Body of pancreas (tissue), 4 donors: ENCODE data around the gene HSH2D.

ENCODE experiments used
- POLR2A ChIP-seq, 3 donors: fragments of 450-650 bp; IDR thresholded peaks; one replicate each; pipeline ENCODE4 v1.6.1; 2016; ENCODE audit warnings: antibody characterized with exemption in 3 of 3, mild to moderate bottlenecking in 2 of 3
- TF ChIP-seq, protein P1 (sequence below), 7 experiments: fragments of 450-650 bp in 4 of 7; fragments of 200-600 bp in 3 of 7; sonication (generic) in 3 of 7; IDR thresholded peaks; one replicate each; pipeline ENCODE4 v1.5.1; 2016 to 2019; ENCODE audit warnings: antibody characterized with exemption in 7 of 7

GRCh38 chr19:16098416-16098768, 45.1 kb upstream of the HSH2D start:
- TF ChIP-seq, protein P1, sequence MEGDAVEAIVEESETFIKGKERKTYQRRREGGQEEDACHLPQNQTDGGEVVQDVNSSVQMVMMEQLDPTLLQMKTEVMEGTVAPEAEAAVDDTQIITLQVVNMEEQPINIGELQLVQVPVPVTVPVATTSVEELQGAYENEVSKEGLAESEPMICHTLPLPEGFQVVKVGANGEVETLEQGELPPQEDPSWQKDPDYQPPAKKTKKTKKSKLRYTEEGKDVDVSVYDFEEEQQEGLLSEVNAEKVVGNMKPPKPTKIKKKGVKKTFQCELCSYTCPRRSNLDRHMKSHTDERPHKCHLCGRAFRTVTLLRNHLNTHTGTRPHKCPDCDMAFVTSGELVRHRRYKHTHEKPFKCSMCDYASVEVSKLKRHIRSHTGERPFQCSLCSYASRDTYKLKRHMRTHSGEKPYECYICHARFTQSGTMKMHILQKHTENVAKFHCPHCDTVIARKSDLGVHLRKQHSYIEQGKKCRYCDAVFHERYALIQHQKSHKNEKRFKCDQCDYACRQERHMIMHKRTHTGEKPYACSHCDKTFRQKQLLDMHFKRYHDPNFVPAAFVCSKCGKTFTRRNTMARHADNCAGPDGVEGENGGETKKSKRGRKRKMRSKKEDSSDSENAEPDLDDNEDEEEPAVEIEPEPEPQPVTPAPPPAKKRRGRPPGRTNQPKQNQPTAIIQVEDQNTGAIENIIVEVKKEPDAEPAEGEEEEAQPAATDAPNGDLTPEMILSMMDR (IDR thresholded peaks at IDR 0.05), result no peak
- TF ChIP-seq POLR2A (IDR thresholded peaks at IDR 0.05), result no peak
